ENCODE data around the gene SND1. TPM values are rescaled to one million over a fixed set of nuclear protein-coding genes. Genes with fewer than 3 reads are reported as not detected.

The SND1 gene
- total and polyA plus RNA-seq, 10 of the 15 experiments (the other 5 are each of a cell fraction or from before 2014, with no cell fraction given), result 52.4 to 270 (median 146) TPM

- TF ChIP-seq, protein P1, sequence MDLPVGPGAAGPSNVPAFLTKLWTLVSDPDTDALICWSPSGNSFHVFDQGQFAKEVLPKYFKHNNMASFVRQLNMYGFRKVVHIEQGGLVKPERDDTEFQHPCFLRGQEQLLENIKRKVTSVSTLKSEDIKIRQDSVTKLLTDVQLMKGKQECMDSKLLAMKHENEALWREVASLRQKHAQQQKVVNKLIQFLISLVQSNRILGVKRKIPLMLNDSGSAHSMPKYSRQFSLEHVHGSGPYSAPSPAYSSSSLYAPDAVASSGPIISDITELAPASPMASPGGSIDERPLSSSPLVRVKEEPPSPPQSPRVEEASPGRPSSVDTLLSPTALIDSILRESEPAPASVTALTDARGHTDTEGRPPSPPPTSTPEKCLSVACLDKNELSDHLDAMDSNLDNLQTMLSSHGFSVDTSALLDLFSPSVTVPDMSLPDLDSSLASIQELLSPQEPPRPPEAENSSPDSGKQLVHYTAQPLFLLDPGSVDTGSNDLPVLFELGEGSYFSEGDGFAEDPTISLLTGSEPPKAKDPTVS (IDR thresholded peaks at IDR 0.05; ENCODE audit: low read depth, low read length), result no peak
- TF ChIP-seq, protein P2, sequence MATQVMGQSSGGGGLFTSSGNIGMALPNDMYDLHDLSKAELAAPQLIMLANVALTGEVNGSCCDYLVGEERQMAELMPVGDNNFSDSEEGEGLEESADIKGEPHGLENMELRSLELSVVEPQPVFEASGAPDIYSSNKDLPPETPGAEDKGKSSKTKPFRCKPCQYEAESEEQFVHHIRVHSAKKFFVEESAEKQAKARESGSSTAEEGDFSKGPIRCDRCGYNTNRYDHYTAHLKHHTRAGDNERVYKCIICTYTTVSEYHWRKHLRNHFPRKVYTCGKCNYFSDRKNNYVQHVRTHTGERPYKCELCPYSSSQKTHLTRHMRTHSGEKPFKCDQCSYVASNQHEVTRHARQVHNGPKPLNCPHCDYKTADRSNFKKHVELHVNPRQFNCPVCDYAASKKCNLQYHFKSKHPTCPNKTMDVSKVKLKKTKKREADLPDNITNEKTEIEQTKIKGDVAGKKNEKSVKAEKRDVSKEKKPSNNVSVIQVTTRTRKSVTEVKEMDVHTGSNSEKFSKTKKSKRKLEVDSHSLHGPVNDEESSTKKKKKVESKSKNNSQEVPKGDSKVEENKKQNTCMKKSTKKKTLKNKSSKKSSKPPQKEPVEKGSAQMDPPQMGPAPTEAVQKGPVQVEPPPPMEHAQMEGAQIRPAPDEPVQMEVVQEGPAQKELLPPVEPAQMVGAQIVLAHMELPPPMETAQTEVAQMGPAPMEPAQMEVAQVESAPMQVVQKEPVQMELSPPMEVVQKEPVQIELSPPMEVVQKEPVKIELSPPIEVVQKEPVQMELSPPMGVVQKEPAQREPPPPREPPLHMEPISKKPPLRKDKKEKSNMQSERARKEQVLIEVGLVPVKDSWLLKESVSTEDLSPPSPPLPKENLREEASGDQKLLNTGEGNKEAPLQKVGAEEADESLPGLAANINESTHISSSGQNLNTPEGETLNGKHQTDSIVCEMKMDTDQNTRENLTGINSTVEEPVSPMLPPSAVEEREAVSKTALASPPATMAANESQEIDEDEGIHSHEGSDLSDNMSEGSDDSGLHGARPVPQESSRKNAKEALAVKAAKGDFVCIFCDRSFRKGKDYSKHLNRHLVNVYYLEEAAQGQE (IDR thresholded peaks at IDR 0.05; ENCODE audit: low read depth, low read length), result no peak
- no peak for TF ChIP-seq POLR2AphosphoS2 (IDR thresholded peaks at IDR 0.05; ENCODE audit: low read depth, low read length)
- TF ChIP-seq POLR2A (IDR thresholded peaks at IDR 0.05; ENCODE audit: low read depth, low read length), result no peak
- TF ChIP-seq IKZF2 (IDR thresholded peaks at IDR 0.05), result no peak
Measured at GRCh38 chr7:127761196-127761595, 109.2 kb downstream of the SND1 start (continued).

- Histone ChIP-seq H3K9me3 (replicated peaks; ENCODE audit: control insufficient read depth, insufficient read depth, low read length) (no peaks in the 10 kb centered on the region; the same call in 2 of the 3 replicates), H2AFZ (ENCODE audit: control insufficient read depth, low read depth, low read length) (no peak overlapping the region), H3K27ac (ENCODE audit: control insufficient read depth, insufficient read depth) (no peak overlapping the region; the same call in 1 of the 2 replicates), H3K27me3 (replicated peaks in 1 of 2; ENCODE audit: control insufficient read depth in 2 of 2, insufficient read depth in 2 of 2, low read length in 1 of 2) (no peaks in the 10 kb centered on the region), H3K79me2 (ENCODE audit: control insufficient read depth, insufficient read depth, low read length) (peaks cover 21% of the 10 kb centered on the region), H3K4me1 (ENCODE audit: control insufficient read depth, insufficient read depth, low read length) (no peaks in the 10 kb centered on the region), H4K20me1 (ENCODE audit: control insufficient read depth, insufficient read depth) (no peaks in the 10 kb centered on the region), H3K4me3 (no peak overlapping the region), H3K36me3 (ENCODE audit: control insufficient read depth in 2 of 2, insufficient read depth in 2 of 2, low read length in 1 of 2) (no peaks in the 10 kb centered on the region; a peak in 1 of 4 replicates), H3K4me2 (ENCODE audit: control insufficient read depth, insufficient read depth) (0 out of 2 replicates have a peak overlapping the region, but pooled peaks have one; percentile 7), H3K9ac (ENCODE audit: control insufficient read depth, insufficient read depth, low read length) (no peak overlapping the region)
- ATAC-seq, result no peak
- POLR2A ChIA-PET, result no interaction called here
- RAD21 ChIA-PET (ENCODE audit: unreplicated experiment), result interaction anchor here (0.5 kb wide), 1 partner anchor 324 kb away, joined by 3 read pairs; no protein-coding TSS in a partner anchor
- BruUV-seq (replicated peaks), result no TSS peak
- SMC1A ChIA-PET (ENCODE audit: uncharacterized antibody, unreplicated experiment), result interaction anchor here (0.7 to 2.1 kb wide), 8 partner anchors 8 to 57 kb away, joined by 3 to 7 read pairs (median 4); no protein-coding TSS in a partner anchor
- WGBS (ENCODE audit: insufficient coverage, insufficient replicate concordance, low lambda C conversion rate, missing lambda C conversion rate), result 72% methylated on average over 6 of the region's 6 CpGs
- DNase-seq (ENCODE audit: low read depth, low spot score), result no peak
- in situ Hi-C loops (cut with MboI) (no loop called here), intact Hi-C loops (cut with micrococcal nuclease; ENCODE audit: unreplicated experiment) (no loop called here)
- CTCF ChIA-PET, result interaction anchor here (1.0 to 1.2 kb wide), 3 partner anchors 10 to 28 kb away, joined by 3 to 4 read pairs (median 3); no protein-coding TSS in a partner anchor
- FAIRE-seq, result no peak
- TF ChIP-seq PRDM15 (CRISPR knock-in tag; IDR thresholded peaks at IDR 0.05) (no peak), IRF4 (IDR thresholded peaks at IDR 0.05; ENCODE audit: low read depth, low read length) (no peak), RB1 (IDR thresholded peaks at IDR 0.05; ENCODE audit: borderline replicate concordance) (no peak), TCF12 (IDR thresholded peaks at IDR 0.05; ENCODE audit: low read depth, low read length) (no peak), GABPA (IDR thresholded peaks at IDR 0.05; ENCODE audit: low read depth) (no peak), PAX5 (IDR thresholded peaks at IDR 0.05; ENCODE audit: borderline replicate concordance, low read depth, low read length) (no peak), NFXL1 (IDR thresholded peaks at IDR 0.05; ENCODE audit: borderline replicate concordance) (no peak)
Measured at GRCh38 chr7:127764681-127765080, 112.7 kb downstream of the SND1 start.

Data from GM12878 (cell line).